Activated CD8-positive, alpha-beta memory T cell treated with anti-CD3 and anti-CD28 coated beads for 1 hour (primary cell): ENCODE results near the gene CRYGN.

ENCODE experiments used
- DNase-seq, 2 donors: peaks; one replicate each; pipeline ENCODE4 v3.0.0-alpha.2; 2020; ENCODE audit warnings: low read depth in 1 of 2; ENCODE audit errors: extremely low read depth in 1 of 2

The CRYGN gene

DNA sequence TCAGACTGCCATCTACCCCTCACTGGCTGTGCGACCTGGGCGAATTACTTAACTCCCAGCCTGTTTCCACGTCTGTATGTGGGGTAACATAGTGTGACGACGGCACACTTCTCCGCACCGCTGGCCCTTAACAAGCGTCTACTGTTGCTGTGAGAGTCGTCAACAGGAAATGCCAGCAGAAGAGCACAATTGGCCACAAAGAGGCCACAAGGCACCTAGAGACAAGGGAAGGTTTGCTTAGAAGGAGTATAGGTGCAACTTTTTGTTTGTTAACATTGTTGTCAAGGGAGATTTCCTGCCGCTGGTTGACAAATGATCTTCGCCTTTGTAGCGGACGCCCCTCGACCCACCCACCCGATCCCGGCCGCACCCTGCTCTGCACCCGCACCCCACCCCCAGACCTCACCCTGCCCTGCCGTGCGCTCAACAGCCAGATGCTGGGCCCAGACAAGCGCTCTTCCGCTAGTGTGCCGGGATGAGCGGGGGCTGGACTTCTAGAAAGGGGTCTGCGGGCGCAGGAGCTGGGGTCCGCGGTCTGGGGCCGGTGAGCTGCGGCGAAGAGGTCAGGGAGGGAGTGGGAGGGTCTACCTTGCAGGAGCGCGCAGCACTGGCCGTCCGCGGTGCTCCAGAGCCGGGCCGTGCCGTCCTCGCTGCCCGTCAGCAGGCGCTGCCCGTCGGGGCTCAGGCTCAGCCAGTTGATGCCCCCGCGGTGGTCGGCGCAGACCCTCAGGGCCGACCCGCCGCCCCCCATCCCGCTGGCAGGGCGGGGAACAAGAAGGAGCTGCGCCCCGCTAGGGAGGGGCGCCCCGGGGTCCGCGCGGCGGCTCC, 30.9 kb downstream of the CRYGN start:
- DNase-seq, result peak; percentile 41 to 46

GRCh38 chr7:151408498-151408838, 31.5 kb downstream of the CRYGN start:
- no peak for DNase-seq

GRCh38 chr7:151406886-151407583, 32.9 kb downstream of the CRYGN start:
- DNase-seq, result no peak

GRCh38 chr7:151406051-151406875, 33.7 kb downstream of the CRYGN start:
- no peak for DNase-seq

DNA sequence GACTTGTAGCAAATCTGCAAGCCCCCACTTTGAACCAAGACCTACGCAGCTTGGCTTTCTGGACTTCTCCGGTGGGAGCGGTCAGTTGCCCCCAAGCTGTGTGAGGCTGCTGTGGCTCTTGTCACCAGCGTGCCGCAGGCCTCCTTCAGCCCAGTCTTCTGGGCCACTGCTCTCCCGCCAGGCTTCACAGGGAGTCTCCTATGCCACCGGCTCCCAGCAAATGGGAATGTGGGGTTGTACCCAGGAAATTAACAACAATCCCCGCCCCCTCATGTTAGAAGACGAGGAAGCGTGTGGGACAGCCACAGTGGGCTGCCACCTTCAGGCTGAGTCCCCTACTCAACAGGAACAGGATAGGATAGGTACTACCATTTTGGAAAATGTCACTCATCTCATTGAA, 34.4 kb downstream of the CRYGN start:
- DNase-seq, result no peak

DNA sequence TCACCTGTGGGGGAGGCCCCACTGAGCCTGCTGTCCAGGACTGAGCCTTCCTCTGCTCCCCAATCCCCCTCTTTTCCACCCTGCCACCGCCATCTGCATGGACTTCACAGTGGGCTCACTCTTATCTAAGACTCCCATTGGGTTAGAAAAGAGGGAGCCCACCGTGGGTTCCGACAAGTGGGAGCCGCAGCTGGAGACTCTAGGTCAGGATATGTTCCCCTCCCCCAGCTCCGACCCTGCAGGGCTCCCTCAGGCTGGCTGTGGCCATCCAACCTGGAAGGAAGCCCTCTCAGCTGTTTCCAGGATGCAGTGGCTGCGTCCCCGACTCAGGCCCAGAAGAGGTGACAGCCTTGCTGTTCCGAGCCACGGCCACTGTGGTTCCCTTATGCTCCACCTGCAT, 34.9 kb downstream of the CRYGN start:
- DNase-seq, result no peak

GRCh38 chr7:151404216-151405011, 35.5 kb downstream of the CRYGN start:
- no peak for DNase-seq

DNA sequence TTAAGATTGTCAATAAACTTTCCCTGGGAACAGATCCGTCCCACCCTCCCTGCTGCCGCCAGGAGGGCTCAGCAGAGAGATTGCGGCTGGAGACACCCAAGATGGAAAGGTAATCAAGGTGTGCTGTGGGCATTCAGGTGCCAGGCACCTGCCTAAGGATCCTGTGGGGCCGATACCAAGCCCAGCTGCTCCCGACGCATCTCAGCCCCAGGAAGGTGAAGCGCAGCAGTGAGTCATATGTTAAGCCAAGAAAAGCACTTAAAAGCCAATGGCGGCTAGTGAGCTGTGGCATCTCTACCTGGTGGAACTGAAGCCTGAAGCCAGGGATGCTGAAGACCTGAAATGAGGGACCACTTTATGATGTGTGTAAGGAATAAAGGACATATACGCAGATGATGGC, 36.2 kb downstream of the CRYGN start:
- DNase-seq, result no peak

GRCh38 chr7:151402029-151402835, 37.7 kb downstream of the CRYGN start:
- DNase-seq, result no peak

GRCh38 chr7:151400626-151401315, 39.2 kb downstream of the CRYGN start:
- no peak for DNase-seq

GRCh38 chr7:151399906-151400305, 40.0 kb downstream of the CRYGN start:
- no peak for DNase-seq

GRCh38 chr7:151399305-151399601, 40.7 kb downstream of the CRYGN start:
- no peak for DNase-seq

DNA sequence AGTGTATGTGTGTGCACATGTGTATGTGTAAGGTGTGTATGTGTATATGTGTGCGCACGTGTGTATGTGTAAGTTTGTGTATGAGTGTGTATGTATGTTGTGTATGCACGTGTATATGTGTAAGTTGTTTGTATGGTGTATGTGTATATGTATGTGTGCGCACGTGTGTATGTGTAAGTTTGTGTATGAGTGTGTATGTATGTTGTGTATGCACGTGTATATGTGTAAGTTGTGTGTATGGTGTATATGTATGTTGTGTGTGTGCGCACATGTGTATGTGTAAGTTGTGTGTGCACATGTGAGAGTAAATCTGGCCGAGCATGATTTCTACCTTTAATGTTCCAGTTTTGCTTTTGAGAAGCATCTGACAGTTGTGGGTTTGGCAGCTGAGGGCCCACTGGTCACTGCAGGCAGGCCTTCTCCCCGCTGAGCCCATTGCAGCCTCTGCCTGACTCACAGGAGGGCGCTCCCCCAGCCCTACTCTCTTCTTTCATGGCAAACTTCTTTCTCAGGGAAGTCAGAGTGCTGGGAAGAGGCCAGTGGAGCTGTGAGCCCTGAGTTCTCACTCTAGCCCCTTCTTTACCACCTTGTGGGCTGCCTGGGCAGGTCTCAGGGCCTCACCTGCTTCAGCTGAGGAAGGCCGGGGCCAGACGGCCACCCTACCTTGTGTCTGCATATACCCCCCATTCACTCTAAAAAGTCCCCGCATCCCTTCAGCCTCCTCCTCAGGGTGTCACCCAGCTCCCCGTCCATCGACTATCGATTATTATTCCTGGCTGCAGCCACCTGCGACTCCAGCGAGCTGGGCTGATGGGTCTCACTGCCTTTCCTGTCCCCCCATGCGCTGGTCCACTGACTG, 41.3 kb downstream of the CRYGN start:
- no peak for DNase-seq

- DNase-seq, result no peak
Measured at GRCh38 chr7:151397026-151397425, 42.9 kb downstream of the CRYGN start.

GRCh38 chr7:151396328-151396970, 43.5 kb downstream of the CRYGN start:
- DNase-seq, result no peak

DNA sequence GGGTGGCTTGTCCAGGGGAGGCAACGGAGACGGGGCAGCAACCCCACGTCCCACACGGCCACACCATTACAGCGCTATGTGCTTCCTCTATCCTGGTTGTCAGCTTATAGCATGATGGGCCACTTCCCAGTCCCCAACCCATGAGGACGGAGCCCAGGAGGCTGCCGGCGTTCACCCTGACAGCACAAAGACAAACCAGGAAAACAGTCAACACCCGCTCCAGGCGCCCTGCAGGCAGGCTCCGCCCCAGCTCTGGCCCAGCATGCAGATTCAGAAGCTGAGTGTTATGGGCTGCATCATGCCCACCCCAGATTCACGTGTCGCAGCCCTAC, 44.9 kb downstream of the CRYGN start:
- no peak for DNase-seq

GRCh38 chr7:151394076-151395035, 45.6 kb downstream of the CRYGN start:
- DNase-seq, result no peak
